GM12873 (cell line): Measurements from ENCODE around the gene BRINP3.

ENCODE experiments used
- CTCF ChIP-seq: IDR thresholded peaks from 2 replicates; pipeline ENCODE4 v1.5.1; 2012; ENCODE audit warnings: low read depth, mild to moderate bottlenecking, moderate library complexity, low read length, control low read depth; ENCODE audit not compliant: insufficient read depth; ENCODE audit errors: missing control alignments

BRINP3 gene

DNA sequence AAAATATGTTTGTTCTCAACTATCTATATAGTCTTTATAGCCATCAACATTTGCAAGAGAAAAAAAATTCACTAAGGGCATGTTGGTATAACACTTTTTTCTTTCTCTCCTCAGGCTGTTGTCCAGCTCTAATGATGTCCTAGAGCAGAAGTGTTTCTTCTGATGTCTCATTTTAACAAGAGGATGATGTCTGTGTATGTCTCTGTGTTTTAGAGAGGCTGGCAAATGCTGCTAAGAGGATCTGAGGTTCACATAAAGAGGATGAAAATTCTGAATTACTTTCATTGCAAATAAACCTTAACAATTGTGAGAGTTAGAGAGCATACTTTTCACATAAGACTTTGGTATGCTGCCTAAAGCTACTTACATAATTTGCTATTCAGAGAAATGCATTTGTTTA lies 2.6 kb upstream of the BRINP3 start:
- no peak for TF ChIP-seq CTCF

GRCh38 chr1:190479516-190479915 lies 1.9 kb upstream of the BRINP3 start:
- no peak for TF ChIP-seq CTCF

- no peak for TF ChIP-seq CTCF
Measured at GRCh38 chr1:190479050-190479397, 1.4 kb upstream of the BRINP3 start.

- TF ChIP-seq CTCF, result no peak
Measured at GRCh38 chr1:190478149-190479049, 735 bp upstream of the BRINP3 start.

DNA sequence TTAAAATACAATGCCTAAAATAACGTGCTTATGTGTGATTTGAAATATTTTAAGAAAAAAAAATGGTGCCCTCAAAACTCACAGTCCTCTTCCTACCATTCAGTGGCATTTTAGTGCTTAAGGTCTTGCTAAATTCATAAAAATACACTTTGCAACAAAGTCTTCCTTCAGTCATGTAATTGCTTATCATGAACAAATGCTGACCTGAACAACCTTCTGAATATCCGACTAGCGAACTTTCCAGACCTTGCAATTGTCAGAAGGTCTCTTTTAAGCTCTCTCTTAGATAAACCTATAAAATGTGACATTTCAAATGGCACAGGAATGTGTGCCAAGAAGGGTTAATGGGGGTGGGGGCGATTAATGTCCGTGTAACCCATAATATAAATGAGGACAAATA lies 858 bp downstream of the BRINP3 start:
- no peak for TF ChIP-seq CTCF

DNA sequence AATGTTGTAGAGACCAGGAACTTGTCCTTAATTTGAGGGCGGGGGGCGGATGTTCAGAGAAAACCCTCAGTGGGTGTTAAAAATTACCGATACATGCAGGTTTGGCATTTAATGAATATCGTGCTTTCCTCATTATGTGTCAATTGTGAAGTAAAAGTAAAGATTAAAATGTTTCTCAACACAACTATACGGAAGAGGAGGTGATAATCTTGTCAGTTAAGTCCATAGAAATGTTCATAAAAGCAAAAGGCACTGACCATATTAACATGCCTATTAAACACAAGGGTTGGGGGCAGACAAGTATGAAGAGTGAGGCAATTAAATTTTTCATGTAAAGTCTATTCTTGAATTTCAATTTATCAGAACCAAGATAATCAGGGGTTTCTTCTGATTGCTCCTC lies 1.3 kb downstream of the BRINP3 start:
- no peak for TF ChIP-seq CTCF

DNA sequence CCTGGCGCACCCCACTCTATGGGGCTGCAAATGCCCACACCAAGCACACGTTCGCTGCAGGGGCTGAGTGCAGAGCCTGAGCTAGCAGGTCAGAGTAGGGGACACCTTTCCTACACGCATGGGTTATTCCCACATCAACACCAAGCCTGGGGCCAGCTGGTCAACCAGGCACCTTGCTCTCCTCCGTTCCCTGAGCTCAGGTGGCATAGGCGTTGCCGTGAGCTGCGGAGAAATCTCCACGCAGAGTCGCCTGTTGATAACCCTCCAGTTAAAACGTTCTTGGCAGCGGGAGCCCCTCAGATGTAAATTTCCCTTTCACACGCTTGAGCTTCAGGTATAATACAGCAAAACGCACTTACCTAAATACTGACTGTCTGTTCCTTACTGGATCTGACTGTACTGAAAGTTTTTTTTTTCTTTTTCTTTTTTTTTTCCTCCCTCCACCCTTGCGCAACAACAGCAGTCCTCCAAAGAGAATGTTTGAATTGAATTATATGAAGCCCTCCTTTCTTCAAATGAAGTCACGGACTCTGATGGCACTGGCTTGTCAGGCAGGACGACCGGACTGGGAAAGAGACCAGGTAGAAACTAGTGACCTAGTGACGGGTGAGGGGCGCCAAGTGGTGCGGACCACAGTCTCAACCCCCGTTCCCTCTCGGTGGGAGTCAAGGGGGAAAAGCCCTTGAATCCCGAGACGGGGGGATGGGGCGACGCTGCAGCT lies 2.1 kb downstream of the BRINP3 start:
- no peak for TF ChIP-seq CTCF
